IMR-90 (cell line): ENCODE measurements around the gene KRTAP12-3. TPM values are rescaled to one million over a fixed set of nuclear protein-coding genes. Genes with fewer than 3 reads are reported as not detected.

Experiments
- ATAC-seq: fragments of 200-7000 bp; cut with Tn5 transposase; 2 replicates; pipeline ENCODE4 v1.9.1; 2020; ENCODE audit warnings: low read depth, mild to moderate bottlenecking, moderate library complexity
- BruUV-seq: library from RNA; stranded (reverse); fragments of 400-500 nt; replicated peaks from 2 replicates; lab custom pipeline; 2021; lab: Mats Ljungman, UMichigan
- CTCF ChIA-PET: fragments of 300-600 bp; formaldehyde crosslinking; extraction: SDS; loops from one replicate; lab custom pipeline; 2021; ENCODE audit warnings: antibody characterized with exemption; lab: Yijun Ruan, JAX
- POLR2A ChIA-PET: fragments of 300-600 bp; sonication (Branson Sonifier 250); formaldehyde crosslinking; loops from one replicate; lab custom pipeline; 2022; ENCODE audit warnings: antibody characterized with exemption; ENCODE audit not compliant: unreplicated experiment; lab: Charles Lee
- DNase-seq: peaks from one replicate; pipeline ENCODE4 v3.0.0; 2013
- H2AFZ ChIP-seq: replicated peaks from 2 replicates; pipeline ENCODE3; 2013; ENCODE audit warnings: low read length, mild to moderate bottlenecking; ENCODE audit not compliant: poor library complexity
- H2AK5ac ChIP-seq: 2 replicates; pipeline ENCODE4 v1.6.1; 2013; ENCODE audit warnings: low read depth, low read length, inconsistent platforms
- H2AK9ac ChIP-seq: replicated peaks from 2 replicates; pipeline ENCODE3; 2013; ENCODE audit warnings: mild to moderate bottlenecking, low read depth, low read length, moderate library complexity; ENCODE audit not compliant: poor library complexity
- H2BK120ac ChIP-seq: 2 replicates; pipeline ENCODE4 v1.6.1; 2013; ENCODE audit warnings: low read depth, low read length, inconsistent platforms
- H2BK15ac ChIP-seq: 3 replicates; pipeline ENCODE4 v1.6.1; 2013; ENCODE audit warnings: low read depth, low read length, inconsistent platforms
- H2BK20ac ChIP-seq: 2 replicates; pipeline ENCODE4 v1.6.1; 2013; ENCODE audit warnings: low read depth, mild to moderate bottlenecking, inconsistent platforms, low read length, moderate library complexity
- H2BK5ac ChIP-seq: 2 replicates; pipeline ENCODE4 v1.6.1; 2013; ENCODE audit warnings: mild to moderate bottlenecking, low read depth, low read length, inconsistent platforms; ENCODE audit not compliant: poor library complexity, severe bottlenecking
- H3K14ac ChIP-seq: replicated peaks from 2 replicates; pipeline ENCODE4 v1.6.1; 2013; ENCODE audit warnings: low read depth, low read length, inconsistent platforms
- H3K18ac ChIP-seq: 2 replicates; pipeline ENCODE4 v1.6.1; 2013; ENCODE audit warnings: low read depth, low read length, control low read depth
- H3K23ac ChIP-seq: 2 replicates; pipeline ENCODE4 v1.6.1; 2013; ENCODE audit warnings: low read depth, low read length, inconsistent platforms
- H3K27ac ChIP-seq: 2 replicates; pipeline ENCODE4 v1.5.1; 2013; ENCODE audit warnings: mild to moderate bottlenecking, control low read depth, low read length; ENCODE audit not compliant: insufficient read depth
- H3K27me3 ChIP-seq: 2 replicates; pipeline ENCODE4 v1.6.1; 2013; ENCODE audit warnings: low read length; ENCODE audit not compliant: control insufficient read depth, insufficient read depth
- H3K36me3 ChIP-seq: 2 replicates; pipeline ENCODE4 v1.6.1; 2013; ENCODE audit warnings: low read length, mixed read lengths; ENCODE audit not compliant: control insufficient read depth, insufficient read depth
- H3K4ac ChIP-seq: 2 replicates; pipeline ENCODE4 v1.6.1; 2013; ENCODE audit warnings: low read depth, low read length, inconsistent platforms
- H3K4me1 ChIP-seq: 2 replicates; pipeline ENCODE4 v1.6.1; 2013; ENCODE audit warnings: low read length, mixed read lengths; ENCODE audit not compliant: control insufficient read depth, insufficient read depth
- H3K4me2 ChIP-seq: 2 replicates; pipeline ENCODE4 v1.6.1; 2013; ENCODE audit warnings: low read depth, mild to moderate bottlenecking, control low read depth, low read length, moderate library complexity
- H3K4me3 ChIP-seq: 2 replicates; pipeline ENCODE4 v1.5.1; 2013; ENCODE audit warnings: low read depth, mild to moderate bottlenecking, control low read depth, low read length, moderate library complexity; ENCODE audit not compliant: insufficient read depth
- H3K56ac ChIP-seq: 2 replicates; pipeline ENCODE4 v1.6.1; 2013; ENCODE audit warnings: low read length, inconsistent platforms; ENCODE audit not compliant: insufficient read depth; ENCODE audit errors: extremely low read depth
- H3K79me1 ChIP-seq, 2 experiments: 2 replicates each; pipeline ENCODE4 v1.6.1; 2013; ENCODE audit warnings: low read length in 2 of 2, inconsistent platforms in 1 of 2, low read depth in 1 of 2
- H3K9ac ChIP-seq: 2 replicates; pipeline ENCODE4 v1.6.1; 2013; ENCODE audit warnings: low read depth, low read length, control low read depth
- H3K9me1 ChIP-seq: 2 replicates; pipeline ENCODE4 v1.6.1; 2013; ENCODE audit warnings: low read length, inconsistent platforms; ENCODE audit not compliant: insufficient read depth
- H3K9me3 ChIP-seq: 2 replicates; pipeline ENCODE4 v1.6.1; 2013; ENCODE audit warnings: low read length; ENCODE audit not compliant: control insufficient read depth, insufficient read depth
- H4K20me1 ChIP-seq: 2 replicates; pipeline ENCODE4 v1.6.1; 2013; ENCODE audit warnings: low read length, inconsistent platforms; ENCODE audit not compliant: insufficient read depth
- H4K5ac ChIP-seq: 2 replicates; pipeline ENCODE4 v1.6.1; 2013; ENCODE audit warnings: mild to moderate bottlenecking, low read depth, low read length, control low read depth
- H4K8ac ChIP-seq, 2 experiments: 2 replicates each; pipeline ENCODE4 v1.6.1; 2013; ENCODE audit warnings: low read depth in 2 of 2, low read length in 2 of 2, control low read depth in 1 of 2, inconsistent platforms in 1 of 2
- H4K91ac ChIP-seq: 2 replicates; pipeline ENCODE4 v1.6.1; 2013; ENCODE audit warnings: low read depth, low read length, inconsistent platforms; ENCODE audit not compliant: insufficient read depth
- CEBPB ChIP-seq: IDR thresholded peaks from 2 replicates; pipeline ENCODE4 v1.6.1; 2012; ENCODE audit warnings: low read depth, low read length, improper control_type of control experiment
- CTCF ChIP-seq: conservative IDR thresholded peaks from 2 replicates; pipeline ENCODE4 v1.5.1; 2012; ENCODE audit warnings: mild to moderate bottlenecking, low read depth, low read length, improper control_type of control experiment
- ELK1 ChIP-seq: fragments of 150-350 bp; IDR thresholded peaks from 2 replicates; pipeline ENCODE4 v1.6.1; 2016; ENCODE audit warnings: low read depth, mild to moderate bottlenecking, low read length, moderate library complexity, borderline replicate concordance
- FOS ChIP-seq: fragments of 150-350 bp; IDR thresholded peaks from 2 replicates; pipeline ENCODE4 v1.6.1; 2016; ENCODE audit warnings: low read depth, low read length
- MAFK ChIP-seq: IDR thresholded peaks from 2 replicates; pipeline ENCODE4 v1.6.1; 2012; ENCODE audit warnings: low read depth, low read length, improper control_type of control experiment
- RAD21 ChIP-seq: IDR thresholded peaks from 2 replicates; pipeline ENCODE4 v1.6.1; 2012; ENCODE audit warnings: low read length, improper control_type of control experiment
- SMC3 ChIP-seq: fragments of 150-350 bp; IDR thresholded peaks from 2 replicates; pipeline ENCODE4 v1.6.1; 2016; ENCODE audit warnings: low read depth, mild to moderate bottlenecking, antibody characterized with exemption, low read length, moderate library complexity
- USF2 ChIP-seq: fragments of 150-350 bp; IDR thresholded peaks from 2 replicates; pipeline ENCODE4 v1.6.1; 2017; ENCODE audit warnings: mild to moderate bottlenecking, antibody characterized with exemption, low read length, low read depth
- WGBS, 2 experiments: methylation state at CpG; one replicate each; pipeline versions ENCODE4 v1.1.5 to v1.1.7; 2013; ENCODE audit warnings: missing lambda C conversion rate in 2 of 2; ENCODE audit not compliant: insufficient read length in 1 of 2; ENCODE audit errors: extremely low coverage in 2 of 2; 5-methylcytosine and 5-hydroxymethylcytosine counted together
- dilution Hi-C: fragments of 300-500 bp; cut with HindIII; formaldehyde crosslinking; loops from one replicate; pipeline ENCODE4 v1.14.3; 2018; ENCODE audit warnings: low sequenced_read_pairs; ENCODE audit not compliant: unreplicated experiment
- in situ Hi-C: fragments of 300-500 bp; cut with MboI; formaldehyde crosslinking; loops from 3 replicates; pipeline ENCODE4 v1.14.3; 2019; ENCODE audit warnings: low sequenced_read_pairs, inconsistent platforms, mixed read lengths
- intact Hi-C: fragments of 100-400 bp; cut with micrococcal nuclease; formaldehyde crosslinking; loops from 2 replicates; pipeline ENCODE4 v1.10.0; 2022
- polyA plus RNA-seq, 3 experiments: library from polyadenylated mRNA; depleted of rRNA; stranded (reverse); fragments of >200 nt; gene quantifications; 2 replicates each; pipeline ENCODE4 v1.2.3, GENCODE V29; 2012; ENCODE audit warnings: low replicate concordance in 1 of 3
- total RNA-seq: library from RNA; depleted of rRNA; stranded (reverse); fragments of >200 nt; gene quantifications from 2 replicates; pipeline ENCODE4 v1.2.3, GENCODE V29; 2012

KRTAP12-3 gene
- total and polyA plus RNA-seq, 2 of the 4 experiments (the other 2 are of a cell fraction): not detected

GRCh38 chr21:44701541-44701940 is 43.8 kb downstream of the KRTAP12-3 start:
- dilution Hi-C loops: no loop called here
- H3K4ac ChIP-seq: no peak overlapping the region
- no peak overlapping the region for H3K14ac ChIP-seq
- H3K9ac ChIP-seq: no peak overlapping the region
- no peak overlapping the region for H2AK5ac ChIP-seq
- peaks cover 6% of the 10 kb centered on the region; the same call in 1 of the 2 replicates for H3K9me3 ChIP-seq
- in situ Hi-C loops: no loop called here
- no peak overlapping the region for H4K5ac ChIP-seq
- H3K4me3 ChIP-seq: no peak overlapping the region
- H3K9me1 ChIP-seq: no peaks in the 10 kb centered on the region
- no peak overlapping the region for H4K91ac ChIP-seq
- no peaks in the 10 kb centered on the region for H3K4me1 ChIP-seq
- CTCF ChIA-PET: interaction anchor here (0.6 kb wide), 1 partner anchor 9 kb away, joined by 5 read pairs; no protein-coding TSS in a partner anchor
- H4K8ac ChIP-seq: no peak overlapping the region
- no peak overlapping the region for H3K18ac ChIP-seq
- no peak overlapping the region for H2BK20ac ChIP-seq
- POLR2A ChIA-PET: no interaction called here
- intact Hi-C loops: no loop called here
- TF ChIP-seq USF2: no peak
- no peak for TF ChIP-seq ELK1
- no peak for TF ChIP-seq MAFK
- TF ChIP-seq RAD21: no peak
- no peak for TF ChIP-seq FOS
- no peak for TF ChIP-seq SMC3
- no peak for TF ChIP-seq CEBPB
- no peak for TF ChIP-seq CTCF
- no TSS peak for BruUV-seq
- DNase-seq (no peak), ATAC-seq (no peak)
- H3K23ac ChIP-seq: no peak overlapping the region
- no peak overlapping the region for H3K4me2 ChIP-seq
- H2AFZ ChIP-seq: no peak overlapping the region
- H3K79me1 ChIP-seq: no peaks in the 10 kb centered on the region
- H2BK5ac ChIP-seq: no peak overlapping the region
- no peak overlapping the region for H2BK120ac ChIP-seq
- no peak overlapping the region for H2BK15ac ChIP-seq
- H2AK9ac ChIP-seq: no peak overlapping the region
- H4K20me1 ChIP-seq: no peaks in the 10 kb centered on the region
- 16% methylated on average over 5 of the region's 12 CpGs; no CpG with 5 or more reads in 1 of the 2 experiments for WGBS, 2 experiments
- H3K36me3 ChIP-seq: no peaks in the 10 kb centered on the region
- H3K27ac ChIP-seq: no peak overlapping the region
- H3K27me3 ChIP-seq: peaks cover 71% of the 10 kb centered on the region
- H3K56ac ChIP-seq: no peak overlapping the region
